ENCODE measurements around the gene ATP6V0B. TPM values are rescaled to one million over a fixed set of nuclear protein-coding genes. Genes with fewer than 3 reads are reported as not detected.

The ATP6V0B gene
- total and polyA plus RNA-seq, 10 of the 15 experiments (the other 5 are each of a cell fraction or from before 2014, with no cell fraction given), result 65.3 to 250 (median 144) TPM

GRCh38 chr1:44024903-44025525 lies 50.3 kb downstream of the ATP6V0B start:
- no peak overlapping the region for H3K4me2 ChIP-seq (ENCODE audit: control insufficient read depth, insufficient read depth)
- FAIRE-seq, result no peak

GRCh38 chr1:44025816-44026215 lies 51.1 kb downstream of the ATP6V0B start:
- in situ Hi-C loops (cut with MboI), result no loop called here
- Histone ChIP-seq H3K27ac (ENCODE audit: control insufficient read depth, insufficient read depth) (no peak overlapping the region), H3K36me3 (ENCODE audit: control insufficient read depth in 2 of 2, insufficient read depth in 2 of 2, low read length in 1 of 2) (no peaks in the 10 kb centered on the region), H3K9ac (ENCODE audit: control insufficient read depth, insufficient read depth, low read length) (no peak overlapping the region), H2AFZ (ENCODE audit: control insufficient read depth, low read depth, low read length) (peak overlapping the region; percentile 20), H3K27me3 (replicated peaks in 1 of 2; ENCODE audit: control insufficient read depth in 2 of 2, insufficient read depth in 2 of 2, low read length in 1 of 2) (no peaks in the 10 kb centered on the region), H3K4me1 (ENCODE audit: control insufficient read depth, insufficient read depth, low read length) (peaks cover 10% of the 10 kb centered on the region), H3K4me2 (ENCODE audit: control insufficient read depth, insufficient read depth) (0 out of 2 replicates have a peak overlapping the region, but pooled peaks have one; percentile 35), H3K9me3 (replicated peaks; ENCODE audit: control insufficient read depth, insufficient read depth, low read length) (no peaks in the 10 kb centered on the region), H4K20me1 (ENCODE audit: control insufficient read depth, insufficient read depth) (no peaks in the 10 kb centered on the region), H3K79me2 (ENCODE audit: control insufficient read depth, insufficient read depth, low read length) (no peaks in the 10 kb centered on the region), H3K4me3 (no peak overlapping the region)
- no peak for DNase-seq (ENCODE audit: low read depth, low spot score)
- RAD21 ChIA-PET (ENCODE audit: unreplicated experiment), result no interaction called here
- CTCF ChIA-PET, result interaction anchor here (1.6 kb wide), 2 partner anchors 11 to 20 kb away, joined by 4 to 7 read pairs; no protein-coding TSS in a partner anchor
- intact Hi-C loops (cut with micrococcal nuclease; ENCODE audit: unreplicated experiment), result no loop called here
- FAIRE-seq, result no peak
- POLR2A ChIA-PET, result interaction anchor here (0.6 kb wide), 1 partner anchor 500 kb away, joined by 4 read pairs; no protein-coding TSS in a partner anchor
- SMC1A ChIA-PET (ENCODE audit: uncharacterized antibody, unreplicated experiment), result no interaction called here
- no peak for ATAC-seq
- BruUV-seq (replicated peaks), result no TSS peak
- WGBS (ENCODE audit: insufficient coverage, insufficient replicate concordance, low lambda C conversion rate, missing lambda C conversion rate), result 28% methylated on average over 3 of the region's 3 CpGs
- no peak for TF ChIP-seq PRDM15 (CRISPR knock-in tag; IDR thresholded peaks at IDR 0.05)
- no peak for TF ChIP-seq NBN (IDR thresholded peaks at IDR 0.05)
- TF ChIP-seq ZBTB40 (IDR thresholded peaks at IDR 0.05; ENCODE audit: borderline replicate concordance), result no peak
- no peak for TF ChIP-seq ZZZ3 (IDR thresholded peaks at IDR 0.05; ENCODE audit: control insufficient read depth, insufficient read length, low read depth)
- no peak for TF ChIP-seq HCFC1 (IDR thresholded peaks at IDR 0.05; ENCODE audit: low read length)
- no peak for TF ChIP-seq SIN3A (IDR thresholded peaks at IDR 0.05; ENCODE audit: low read depth, low read length)
- TF ChIP-seq ZNF24 (IDR thresholded peaks at IDR 0.05), result no peak

More at GRCh38 chr1:44024903-44025525, 50.3 kb downstream of the ATP6V0B start:
- RAD21 ChIA-PET (ENCODE audit: unreplicated experiment), result no interaction called here
- Histone ChIP-seq H3K79me2 (ENCODE audit: control insufficient read depth, insufficient read depth, low read length) (no peaks in the 10 kb centered on the region), H3K36me3 (ENCODE audit: control insufficient read depth in 2 of 2, insufficient read depth in 2 of 2, low read length in 1 of 2) (no peaks in the 10 kb centered on the region), H3K9me3 (replicated peaks; ENCODE audit: control insufficient read depth, insufficient read depth, low read length) (no peaks in the 10 kb centered on the region), H3K27ac (ENCODE audit: control insufficient read depth, insufficient read depth) (no peak overlapping the region), H3K27me3 (replicated peaks in 1 of 2; ENCODE audit: control insufficient read depth in 2 of 2, insufficient read depth in 2 of 2, low read length in 1 of 2) (no peaks in the 10 kb centered on the region), H3K4me3 (no peak overlapping the region), H2AFZ (ENCODE audit: control insufficient read depth, low read depth, low read length) (no peak overlapping the region), H4K20me1 (ENCODE audit: control insufficient read depth, insufficient read depth) (no peaks in the 10 kb centered on the region), H3K9ac (ENCODE audit: control insufficient read depth, insufficient read depth, low read length) (no peak overlapping the region), H3K4me1 (ENCODE audit: control insufficient read depth, insufficient read depth, low read length) (peaks cover 10% of the 10 kb centered on the region)
- DNase-seq (ENCODE audit: low read depth, low spot score), result no peak
- POLR2A ChIA-PET, result interaction anchor here (0.5 kb wide), 1 partner anchor 662 kb away, joined by 5 read pairs; no protein-coding TSS in a partner anchor
- ATAC-seq, result no peak
- SMC1A ChIA-PET (ENCODE audit: uncharacterized antibody, unreplicated experiment), result no interaction called here
- intact Hi-C loops (cut with micrococcal nuclease; ENCODE audit: unreplicated experiment) (no loop called here), in situ Hi-C loops (cut with MboI) (no loop called here)
- CTCF ChIA-PET, result interaction anchor here (0.8 to 1.6 kb wide), 3 partner anchors 12 to 20 kb away, joined by 3 to 7 read pairs (median 4); no protein-coding TSS in a partner anchor
- TF ChIP-seq EGR1 (IDR thresholded peaks at IDR 0.05; ENCODE audit: borderline replicate concordance in 1 of 2, low read depth in 2 of 2, low read length in 2 of 2) (no peak), ZBED1 (IDR thresholded peaks at IDR 0.05; ENCODE audit: borderline replicate concordance) (no peak), ZNF207 (IDR thresholded peaks at IDR 0.05; ENCODE audit: borderline replicate concordance) (no peak), GABPA (IDR thresholded peaks at IDR 0.05; ENCODE audit: low read depth) (no peak), MYB (IDR thresholded peaks at IDR 0.05; ENCODE audit: borderline replicate concordance, low read depth, low read length) (no peak)
- no TSS peak for BruUV-seq (replicated peaks)
- 38% methylated on average over 12 of the region's 13 CpGs for WGBS (ENCODE audit: insufficient coverage, insufficient replicate concordance, low lambda C conversion rate, missing lambda C conversion rate)

Data from GM12878 (cell line).